HUES64 (cell line): ENCODE results near the gene EFS.

Source experiments
- H3K27ac ChIP-seq: 2 replicates; pipeline ENCODE4 v1.7.0; 2013; ENCODE audit warnings: low read depth, low read length, inconsistent platforms
- H3K27me3 ChIP-seq: 2 replicates; pipeline ENCODE4 v1.6.1; 2013; ENCODE audit warnings: mild to moderate bottlenecking, low read length; ENCODE audit not compliant: insufficient read depth
- H3K36me3 ChIP-seq: 2 replicates; pipeline ENCODE4 v1.6.1; 2013; ENCODE audit warnings: mild to moderate bottlenecking, low read length; ENCODE audit not compliant: insufficient read depth
- H3K4me1 ChIP-seq: 2 replicates; pipeline ENCODE4 v1.6.1; 2013; ENCODE audit warnings: mild to moderate bottlenecking, low read length, moderate library complexity; ENCODE audit not compliant: insufficient read depth
- H3K4me3 ChIP-seq: 2 replicates; pipeline ENCODE4 v1.5.1; 2013; ENCODE audit warnings: mild to moderate bottlenecking, low read length, moderate library complexity
- H3K9ac ChIP-seq: 2 replicates; pipeline ENCODE4 v1.6.1; 2013; ENCODE audit warnings: mild to moderate bottlenecking, low read depth, low read length
- H3K9me3 ChIP-seq: 2 replicates; pipeline ENCODE4 v1.6.1; 2013; ENCODE audit warnings: low read depth, low read length; ENCODE audit not compliant: insufficient read depth
- WGBS: fragments of 150-250, 120-280 bp; methylation state at CpG from one replicate; pipeline ENCODE4 v1.1.7; 2013; ENCODE audit warnings: missing lambda C conversion rate; 5-methylcytosine and 5-hydroxymethylcytosine counted together

The EFS gene

DNA sequence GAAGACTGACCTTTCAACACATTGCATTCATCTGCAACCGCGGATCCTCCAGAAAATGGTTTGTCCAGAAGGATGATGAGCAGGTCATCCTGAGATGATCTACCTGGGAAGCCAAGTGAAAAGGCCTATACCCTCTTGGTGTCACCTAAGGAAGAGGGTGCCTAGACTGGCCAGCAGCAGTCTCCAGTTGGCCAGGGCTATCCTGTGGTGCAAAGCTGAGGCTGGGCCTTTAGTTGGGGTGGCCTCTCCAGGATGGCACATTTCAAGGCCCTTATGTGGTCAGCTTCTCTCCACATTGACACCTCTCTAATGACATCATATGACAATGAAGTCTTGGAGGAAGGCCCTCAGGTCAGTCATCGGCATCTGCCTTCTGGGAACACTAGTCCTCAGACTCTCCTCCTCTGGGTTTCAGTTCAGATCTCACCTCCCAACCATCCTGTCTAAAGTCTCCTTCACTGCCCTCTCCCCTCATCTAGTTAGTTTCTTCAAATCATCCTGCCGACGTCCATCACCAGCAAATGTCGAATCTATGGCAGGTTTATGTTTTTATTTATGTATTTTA lies 9.0 kb downstream of the EFS start:
- 90% methylated on average over 3 of the region's 6 CpGs for WGBS
- peaks cover 25% of the 10 kb centered on the region for H3K36me3 ChIP-seq

GRCh38 chr14:23354990-23355389 lies 10.0 kb downstream of the EFS start:
- no peaks in the 10 kb centered on the region for H3K4me1 ChIP-seq
- H3K9ac ChIP-seq: no peak overlapping the region
- no peak overlapping the region for H3K27ac ChIP-seq
- H3K4me3 ChIP-seq: no peak overlapping the region
- no peaks in the 10 kb centered on the region for H3K9me3 ChIP-seq
- H3K36me3 ChIP-seq: peaks cover 21% of the 10 kb centered on the region
- H3K27me3 ChIP-seq: peaks cover 26% of the 10 kb centered on the region
- 92% methylated on average over 6 of the region's 6 CpGs for WGBS

More for the DNA sequence above, 9.0 kb downstream of the EFS start:
- Histone ChIP-seq H3K9ac (no peak overlapping the region), H3K27me3 (peaks cover 23% of the 10 kb centered on the region), H3K27ac (no peak overlapping the region), H3K4me1 (no peaks in the 10 kb centered on the region), H3K9me3 (no peaks in the 10 kb centered on the region), H3K4me3 (no peak overlapping the region)

GRCh38 chr14:23353433-23353780 lies 11.6 kb downstream of the EFS start:
- H3K27ac ChIP-seq: no peak overlapping the region
- H3K9me3 ChIP-seq: no peaks in the 10 kb centered on the region
- no peaks in the 10 kb centered on the region for H3K4me1 ChIP-seq
- H3K4me3 ChIP-seq: peak overlapping the region; percentile 84
- no peak overlapping the region for H3K9ac ChIP-seq
- peaks cover 14% of the 10 kb centered on the region for H3K36me3 ChIP-seq
- WGBS: 84% methylated on average over 5 of the region's 5 CpGs
- H3K27me3 ChIP-seq: peaks cover 26% of the 10 kb centered on the region

DNA sequence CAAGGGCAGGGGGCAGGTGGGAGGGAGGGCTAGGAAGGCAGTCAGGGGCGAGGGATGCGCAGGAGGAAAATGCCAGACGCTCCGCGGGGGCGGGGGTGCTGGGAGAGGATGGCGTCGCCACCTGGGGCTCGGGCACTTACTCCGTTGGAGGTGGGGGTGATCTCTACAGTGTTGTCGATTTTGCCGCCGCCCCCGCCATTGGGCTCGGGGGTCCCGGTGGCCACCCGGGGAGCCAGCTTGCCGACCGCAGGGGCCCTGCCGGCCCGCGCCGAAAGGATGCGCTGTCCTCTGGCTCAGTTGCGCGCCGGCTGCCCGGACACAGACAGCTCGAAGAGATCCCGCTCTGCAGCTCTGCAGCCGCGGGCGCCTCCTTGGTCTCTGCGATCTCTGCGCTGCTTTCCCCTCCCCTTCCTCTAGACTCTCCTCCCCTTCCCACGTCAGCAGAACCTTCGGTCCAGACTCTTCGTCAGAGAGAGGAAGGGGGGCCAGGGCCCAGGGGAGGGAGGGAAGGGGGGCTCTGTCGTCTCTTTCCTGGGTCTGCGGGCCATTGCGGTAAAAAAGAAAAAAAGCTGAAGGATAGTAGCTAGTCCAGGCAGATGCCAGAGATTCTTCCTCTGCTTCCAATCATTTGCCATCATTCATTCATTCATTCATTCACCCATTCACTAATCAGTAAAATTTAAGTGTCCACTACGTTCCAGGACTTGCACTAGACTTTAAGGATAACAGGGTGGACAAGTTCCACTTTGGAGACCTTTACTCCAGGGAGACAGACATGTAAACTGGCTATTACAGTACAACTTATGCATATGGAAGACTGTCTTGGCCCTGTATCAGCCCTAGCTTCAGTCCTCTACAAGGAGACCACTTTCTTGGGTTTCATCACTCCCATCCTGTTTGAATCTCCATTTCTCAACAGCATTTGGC lies 12.2 kb downstream of the EFS start, which contains the start of gene SLC22A17:
Gene SLC22A17, minus strand, starts transcription at position 382 of the 927 bp plus-strand sequence.
- no peaks in the 10 kb centered on the region for H3K9me3 ChIP-seq
- peaks cover 26% of the 10 kb centered on the region for H3K27me3 ChIP-seq
- peak within 1 kb of the TSS; percentile 50 for H3K9ac ChIP-seq
- peak within 1 kb of the TSS; percentile 66; the same call in 1 of the 2 replicates for H3K27ac ChIP-seq
- H3K36me3 ChIP-seq: peaks cover 7% of the 10 kb centered on the region
- H3K4me1 ChIP-seq: no peaks in the 10 kb centered on the region
- WGBS: 2% methylated on average over 41 of the region's 42 CpGs
- peak within 1 kb of the TSS; percentile 84 for H3K4me3 ChIP-seq

- H3K9ac ChIP-seq: peak overlapping the region; percentile 50
- H3K36me3 ChIP-seq: 0 out of 2 replicates have a peak, but pooled peaks cover under 1% of the 10 kb centered on the region
- peaks cover 26% of the 10 kb centered on the region for H3K27me3 ChIP-seq
- H3K4me1 ChIP-seq: no peaks in the 10 kb centered on the region
- no peaks in the 10 kb centered on the region for H3K9me3 ChIP-seq
- H3K4me3 ChIP-seq: peak overlapping the region; percentile 84
- 7% methylated on average over 61 of the region's 61 CpGs for WGBS
- no peak overlapping the region; the same call in 1 of the 2 replicates for H3K27ac ChIP-seq
Observed at GRCh38 chr14:23351681-23352505, 13.1 kb downstream of the EFS start.

DNA sequence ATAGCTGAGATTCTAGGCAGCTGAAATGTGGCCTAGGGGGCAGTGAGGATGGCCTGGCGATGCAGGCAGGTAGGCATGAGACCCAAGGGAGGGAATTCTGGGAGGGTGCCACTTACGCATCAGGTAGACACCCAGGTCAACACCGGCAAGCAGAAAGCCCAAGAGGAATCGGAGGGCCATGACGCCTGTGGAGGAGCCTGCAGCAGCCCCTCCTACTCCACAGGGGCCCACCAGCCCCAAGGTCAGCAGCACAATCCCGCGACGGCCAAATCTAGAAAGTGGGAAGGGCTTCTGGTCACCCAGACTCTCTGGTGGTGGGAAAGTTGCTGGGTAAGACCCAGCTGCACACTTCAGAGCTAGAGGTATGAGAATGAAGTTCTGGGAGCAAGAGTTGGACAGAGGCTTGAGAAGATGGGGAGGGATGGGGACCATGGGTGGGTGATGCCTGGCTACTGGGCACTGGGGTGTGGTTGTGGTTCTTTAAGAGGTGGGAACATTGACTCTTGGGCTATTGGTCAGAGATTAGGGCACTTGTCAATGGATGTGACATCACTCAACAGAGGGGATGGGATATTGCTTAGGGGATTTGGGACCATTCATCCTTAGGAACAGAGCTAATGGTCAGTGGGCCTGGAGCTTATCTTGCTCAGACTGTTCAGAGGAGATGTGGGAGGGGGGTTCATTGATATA lies 15.7 kb downstream of the EFS start:
- Histone ChIP-seq H3K9me3 (no peaks in the 10 kb centered on the region), H3K4me1 (no peaks in the 10 kb centered on the region), H3K27ac (no peak overlapping the region), H3K27me3 (peaks cover 26% of the 10 kb centered on the region), H3K9ac (no peak overlapping the region), H3K36me3 (no peaks in the 10 kb centered on the region), H3K4me3 (no peak overlapping the region)
- WGBS: 88% methylated on average over 8 of the region's 8 CpGs

- Histone ChIP-seq H3K9ac (no peak overlapping the region), H3K27me3 (peaks cover 16% of the 10 kb centered on the region), H3K4me1 (no peaks in the 10 kb centered on the region), H3K27ac (no peak overlapping the region), H3K36me3 (no peaks in the 10 kb centered on the region), H3K4me3 (no peak overlapping the region), H3K9me3 (no peaks in the 10 kb centered on the region)
- WGBS: 95% methylated on average over 6 of the region's 6 CpGs
Observed at GRCh38 chr14:23348297-23348655, 16.7 kb downstream of the EFS start.

- WGBS: 95% methylated on average over 19 of the region's 19 CpGs
- Histone ChIP-seq H3K27ac (no peak overlapping the region), H3K9me3 (no peaks in the 10 kb centered on the region), H3K4me1 (no peaks in the 10 kb centered on the region), H3K4me3 (no peak overlapping the region), H3K36me3 (no peaks in the 10 kb centered on the region), H3K27me3 (peaks cover 15% of the 10 kb centered on the region), H3K9ac (no peak overlapping the region)
Observed at GRCh38 chr14:23347406-23348296, 17.3 kb downstream of the EFS start.

DNA sequence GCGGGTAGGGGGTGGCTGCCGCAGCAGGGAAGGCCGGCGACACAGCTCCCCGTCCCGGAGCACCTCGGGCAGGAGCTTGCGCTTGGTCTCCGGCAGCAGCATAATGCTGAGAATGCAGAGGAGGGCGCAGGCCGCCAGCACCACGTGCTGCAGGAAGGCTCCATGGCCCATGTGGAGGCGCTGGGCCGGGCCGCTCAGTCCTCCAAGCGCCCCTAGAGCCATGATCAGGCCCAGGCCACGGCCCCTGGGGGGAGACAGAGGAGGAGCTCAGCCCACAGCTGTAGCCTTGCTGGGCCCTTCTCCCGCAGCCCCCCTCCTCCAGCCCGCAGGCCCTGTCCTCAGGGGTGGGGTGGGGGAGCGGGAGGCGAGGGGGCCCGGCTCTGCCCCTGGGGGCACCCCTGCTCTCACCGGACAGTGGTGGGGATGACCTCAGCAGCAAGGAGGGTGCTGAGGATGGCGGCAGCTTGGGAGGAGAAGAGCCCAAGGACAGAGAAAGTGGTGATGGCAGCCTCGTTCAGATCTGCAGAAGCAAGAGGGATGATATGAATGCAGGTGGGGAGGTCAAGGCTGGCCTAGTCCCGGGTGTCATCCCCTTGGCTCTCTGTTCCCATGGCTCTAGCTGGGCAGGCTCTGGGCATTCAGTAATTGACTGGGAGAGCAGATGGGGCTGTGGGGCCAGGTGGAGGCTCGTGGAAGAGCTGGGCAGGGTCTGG lies 18.1 kb downstream of the EFS start:
- no peaks in the 10 kb centered on the region for H3K36me3 ChIP-seq
- H3K27me3 ChIP-seq: peaks cover 12% of the 10 kb centered on the region
- no peak overlapping the region for H3K27ac ChIP-seq
- no peaks in the 10 kb centered on the region for H3K4me1 ChIP-seq
- no peaks in the 10 kb centered on the region for H3K9me3 ChIP-seq
- 87% methylated on average over 27 of the region's 27 CpGs for WGBS
- H3K4me3 ChIP-seq: no peak overlapping the region
- no peak overlapping the region for H3K9ac ChIP-seq
